GM19397 (cell line): ENCODE results near the gene SELENOV.

ENCODE experiments used
- ATAC-seq: cut with Tn5 transposase; IDR thresholded peaks from one replicate; pipeline ENCODE4 v1.9.1; 2021; ENCODE audit warnings: mild to moderate bottlenecking, moderate library complexity; ENCODE audit not compliant: unreplicated experiment

The SELENOV gene

DNA sequence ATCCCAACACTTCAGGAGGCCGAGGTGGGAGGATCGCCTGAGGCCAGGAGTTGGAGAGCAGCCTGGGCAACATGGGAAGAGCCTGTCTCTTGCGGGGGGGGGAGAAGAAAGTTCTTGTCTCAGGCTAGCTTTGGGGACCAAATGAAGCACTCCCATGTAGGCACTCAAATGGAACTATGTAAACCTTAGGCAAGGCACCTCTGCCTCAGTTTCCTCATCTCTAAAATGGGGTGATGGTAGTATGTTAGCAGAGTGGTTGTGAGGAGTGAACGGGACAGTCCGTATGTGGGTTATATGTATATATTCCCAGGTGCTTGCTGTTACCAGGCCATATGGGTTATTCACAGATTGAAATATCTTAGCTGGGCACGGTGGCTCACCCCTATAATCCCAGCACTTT, 22.7 kb upstream of the SELENOV start:
- no peak for ATAC-seq

DNA sequence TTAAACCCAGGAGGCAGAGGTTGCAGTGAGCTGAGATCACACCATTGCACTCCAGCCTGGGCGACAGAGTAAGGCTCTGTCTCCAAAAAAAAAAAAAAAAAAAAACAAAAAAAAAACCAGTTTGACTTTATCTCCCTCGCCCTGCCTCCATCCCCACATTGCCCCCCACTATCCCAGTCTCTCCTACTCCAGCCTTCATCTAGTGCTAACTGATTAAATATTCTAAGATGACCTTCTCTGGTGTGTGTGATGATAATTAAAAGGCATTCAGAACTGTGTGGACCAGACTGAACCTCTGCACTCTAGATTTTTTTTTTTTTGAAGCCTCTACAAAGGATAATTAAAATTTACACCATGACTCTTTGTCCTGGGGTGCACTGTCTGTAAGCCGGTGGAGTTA, 22.2 kb upstream of the SELENOV start:
- no peak for ATAC-seq

DNA sequence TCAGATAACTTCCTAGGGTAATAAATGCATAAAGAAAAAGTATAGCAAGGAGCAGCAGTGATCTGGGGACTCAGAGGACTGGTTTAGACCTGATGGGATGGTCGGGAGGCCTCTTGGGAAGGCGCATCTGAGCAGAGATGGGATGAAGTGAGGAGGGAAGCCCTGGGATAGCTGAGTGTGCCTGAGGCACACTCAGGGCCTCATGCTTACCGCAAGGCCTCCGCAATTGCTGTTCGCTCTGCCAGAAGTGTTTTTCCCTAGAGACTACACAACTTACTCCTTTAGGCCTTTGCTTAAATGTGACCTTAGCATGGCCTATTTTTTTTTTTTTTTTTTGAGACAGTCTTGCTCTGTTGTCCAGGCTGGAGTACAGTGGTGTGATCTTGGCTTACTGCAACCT, 20.3 kb upstream of the SELENOV start:
- no peak for ATAC-seq

DNA sequence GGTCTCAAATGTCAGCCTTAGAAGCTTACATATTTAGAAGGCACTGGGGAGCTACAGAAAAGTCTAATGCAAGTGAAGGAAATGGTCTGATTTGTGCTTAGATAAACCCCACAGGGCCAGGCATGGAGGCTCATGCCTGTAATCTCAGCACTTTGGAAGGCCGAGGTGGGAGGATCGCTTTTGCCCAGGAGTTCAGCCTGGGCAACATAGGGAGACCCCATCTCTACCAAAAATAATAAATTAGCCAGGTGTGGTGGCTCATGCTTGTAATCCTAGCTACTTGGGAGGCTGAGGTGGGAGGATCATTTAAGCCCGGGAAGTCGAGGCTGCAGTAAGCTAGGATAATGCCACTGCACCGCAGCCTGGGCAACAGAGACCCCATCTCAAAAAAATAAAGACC, 18.9 kb upstream of the SELENOV start:
- no peak for ATAC-seq

DNA sequence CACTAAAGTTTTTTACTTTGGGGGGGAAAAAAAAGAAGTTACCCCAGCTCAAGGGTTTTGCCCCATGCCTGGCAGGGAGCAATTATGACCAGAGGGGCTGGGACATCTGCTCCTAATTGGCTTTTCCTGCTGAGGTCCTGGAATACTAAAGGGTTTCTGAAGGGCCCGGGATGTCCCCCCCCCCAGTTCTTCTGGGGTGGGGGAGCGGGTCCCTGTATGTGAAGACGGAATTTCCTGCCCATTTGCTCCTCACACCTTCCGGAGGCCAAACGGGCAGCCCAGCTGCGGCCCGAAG, 17.3 kb upstream of the SELENOV start:
- no peak for ATAC-seq

DNA sequence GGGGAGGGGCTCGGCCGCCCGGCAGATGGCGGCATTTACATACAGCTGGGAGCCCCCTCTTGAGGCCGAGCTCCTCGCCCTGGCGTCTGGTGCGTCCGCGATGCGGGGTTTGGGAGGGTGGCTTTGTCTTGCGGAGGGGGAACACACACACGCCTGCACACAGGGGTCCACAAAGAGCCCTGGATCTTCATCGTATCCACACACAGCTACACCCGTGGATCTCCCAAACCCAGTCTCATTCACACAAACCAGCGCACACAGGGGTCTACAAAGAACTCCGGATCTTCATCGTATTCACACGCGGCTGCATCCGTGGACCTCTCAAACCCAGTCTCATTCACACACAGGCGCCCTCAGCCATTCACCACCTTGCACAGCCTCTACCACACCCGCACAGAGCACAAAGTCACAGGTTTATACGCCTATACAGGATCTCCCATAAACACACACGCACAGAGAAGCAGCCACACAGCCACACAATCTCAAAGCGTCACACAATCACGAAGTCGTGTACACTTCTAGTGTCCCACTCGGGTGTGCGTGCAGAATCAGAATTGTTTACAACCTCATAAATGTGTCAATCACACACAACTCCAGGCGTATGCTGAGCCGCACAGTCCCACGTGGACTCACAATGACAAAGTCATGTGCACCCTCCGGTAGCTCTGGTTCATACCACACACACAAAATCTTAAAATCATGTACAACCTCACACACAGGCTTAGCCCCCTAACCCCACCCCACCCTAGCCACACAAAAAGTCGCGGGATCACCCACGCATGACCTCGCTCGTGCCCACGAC, 16.7 kb upstream of the SELENOV start:
- ATAC-seq, result no peak

DNA sequence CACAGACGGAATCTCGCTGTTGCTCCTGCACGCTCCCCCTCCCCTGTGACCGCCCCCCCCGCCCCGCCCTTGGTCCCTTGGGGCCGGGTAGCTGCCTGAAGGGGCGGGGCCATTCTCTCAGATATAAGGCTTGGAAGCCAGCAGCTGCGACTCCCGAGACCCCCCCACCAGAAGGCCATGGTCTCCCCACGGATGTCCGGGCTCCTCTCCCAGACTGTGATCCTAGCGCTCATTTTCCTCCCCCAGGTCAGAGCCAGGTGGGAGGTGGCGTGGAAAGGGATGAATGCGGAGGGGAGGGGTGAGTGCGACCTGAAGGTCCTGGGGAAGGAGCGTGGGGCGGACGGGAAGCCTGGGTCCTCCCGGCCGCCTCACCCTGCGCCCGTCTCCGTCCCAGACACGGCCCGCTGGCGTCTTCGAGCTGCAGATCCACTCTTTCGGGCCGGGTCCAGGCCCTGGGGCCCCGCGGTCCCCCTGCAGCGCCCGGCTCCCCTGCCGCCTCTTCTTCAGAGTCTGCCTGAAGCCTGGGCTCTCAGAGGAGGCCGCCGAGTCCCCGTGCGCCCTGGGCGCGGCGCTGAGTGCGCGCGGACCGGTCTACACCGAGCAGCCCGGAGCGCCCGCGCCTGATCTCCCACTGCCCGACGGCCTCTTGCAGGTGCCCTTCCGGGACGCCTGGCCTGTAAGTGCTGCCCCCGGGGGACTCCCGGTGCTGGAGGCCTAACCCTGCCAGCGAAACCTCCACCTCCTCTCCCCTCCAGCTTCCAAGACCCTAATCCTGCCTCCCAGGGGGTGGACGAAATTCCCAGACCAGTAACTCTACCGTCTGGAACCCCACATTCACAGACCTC, 15.9 kb upstream of the SELENOV start, which contains the start of gene DLL3:
Gene DLL3, plus strand, starts transcription at position 150 of the 845 bp plus-strand sequence. Its CDS starts 28 bp downstream, at position 178.
- ATAC-seq, result no peak

DNA sequence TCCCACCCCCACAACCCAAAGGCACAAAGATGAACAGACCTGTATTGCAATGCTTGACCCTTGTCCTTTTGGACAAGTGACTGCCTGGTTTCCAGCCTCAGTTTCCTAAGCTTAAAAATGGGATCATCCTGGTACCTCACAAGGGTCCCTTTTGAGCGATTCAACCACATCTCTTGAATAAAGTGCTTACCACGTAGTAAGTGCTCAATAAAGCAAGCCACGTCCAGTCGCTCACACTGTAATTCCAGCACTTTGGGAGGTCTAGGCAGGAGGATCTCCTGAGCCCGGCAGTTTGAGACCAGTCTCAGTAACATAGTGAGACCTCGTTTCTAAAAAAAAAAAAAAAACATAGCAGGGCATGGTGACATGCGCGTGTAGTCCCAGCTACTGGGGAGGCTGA, 15.0 kb upstream of the SELENOV start:
- no peak for ATAC-seq

DNA sequence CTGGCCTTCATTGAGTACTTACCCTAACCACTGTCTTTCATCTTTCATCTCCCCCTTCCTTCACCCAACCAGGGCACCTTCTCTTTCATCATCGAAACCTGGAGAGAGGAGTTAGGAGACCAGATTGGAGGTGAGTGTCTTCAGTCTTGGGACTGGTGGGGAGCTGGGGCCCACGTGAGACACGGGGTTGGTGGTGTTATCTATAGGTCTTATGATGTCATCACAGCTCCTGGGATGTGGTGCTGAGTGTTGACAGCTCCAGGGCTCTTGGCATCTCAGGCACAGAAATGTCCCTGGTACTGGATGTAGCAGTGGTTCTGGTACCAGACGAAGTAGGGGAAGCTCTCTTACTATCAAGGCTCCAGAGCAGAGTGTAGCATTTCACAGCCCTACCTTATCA, 14.4 kb upstream of the SELENOV start:
- no peak for ATAC-seq

DNA sequence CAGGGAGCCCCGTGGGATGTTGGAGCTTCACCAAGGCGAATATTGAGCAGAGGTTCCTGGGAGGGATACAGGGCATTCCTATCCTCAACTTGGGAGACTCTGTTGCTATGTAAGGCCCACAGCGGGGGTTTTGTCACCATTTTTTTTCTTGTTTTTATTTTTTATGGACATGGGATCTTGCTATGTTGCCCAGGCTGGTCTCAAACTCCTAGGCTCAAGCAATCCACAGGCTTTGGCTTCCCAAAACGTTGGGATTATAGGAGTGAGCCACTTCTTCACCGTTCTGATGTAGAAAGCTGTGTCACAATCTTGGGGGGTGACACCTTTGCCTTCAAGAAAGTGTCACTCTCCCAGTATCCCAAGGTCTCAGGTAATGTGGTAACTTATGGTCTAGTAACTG, 13.6 kb upstream of the SELENOV start:
- no peak for ATAC-seq

DNA sequence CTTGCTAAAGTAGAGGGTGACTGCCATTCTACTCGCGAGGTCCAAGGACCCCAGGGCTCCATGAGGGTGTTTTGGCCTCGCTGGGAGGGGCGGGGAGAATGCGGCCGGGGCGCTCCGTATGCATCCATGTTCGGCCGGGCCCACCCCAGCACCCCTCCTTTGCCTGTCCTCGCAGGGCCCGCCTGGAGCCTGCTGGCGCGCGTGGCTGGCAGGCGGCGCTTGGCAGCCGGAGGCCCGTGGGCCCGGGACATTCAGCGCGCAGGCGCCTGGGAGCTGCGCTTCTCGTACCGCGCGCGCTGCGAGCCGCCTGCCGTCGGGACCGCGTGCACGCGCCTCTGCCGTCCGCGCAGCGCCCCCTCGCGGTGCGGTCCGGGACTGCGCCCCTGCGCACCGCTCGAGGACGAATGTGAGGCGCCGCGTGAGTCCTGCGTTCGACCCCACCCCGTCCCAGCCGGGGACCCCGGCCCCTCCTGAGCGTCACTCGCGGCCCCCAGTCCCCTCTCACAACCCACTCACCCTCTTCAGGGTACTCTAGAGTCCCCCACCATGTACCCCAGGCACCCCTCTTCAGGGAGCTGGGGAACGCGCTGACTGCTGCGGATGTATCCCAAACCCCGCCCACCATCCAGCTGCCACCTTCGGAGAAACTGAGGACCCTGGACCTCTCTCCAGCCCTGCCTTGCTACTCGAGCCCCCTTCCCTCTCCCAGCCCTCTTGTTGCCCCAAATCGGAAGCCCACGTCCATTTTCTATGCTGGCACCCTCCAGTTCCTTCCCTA, 12.1 kb upstream of the SELENOV start:
- no peak for ATAC-seq

DNA sequence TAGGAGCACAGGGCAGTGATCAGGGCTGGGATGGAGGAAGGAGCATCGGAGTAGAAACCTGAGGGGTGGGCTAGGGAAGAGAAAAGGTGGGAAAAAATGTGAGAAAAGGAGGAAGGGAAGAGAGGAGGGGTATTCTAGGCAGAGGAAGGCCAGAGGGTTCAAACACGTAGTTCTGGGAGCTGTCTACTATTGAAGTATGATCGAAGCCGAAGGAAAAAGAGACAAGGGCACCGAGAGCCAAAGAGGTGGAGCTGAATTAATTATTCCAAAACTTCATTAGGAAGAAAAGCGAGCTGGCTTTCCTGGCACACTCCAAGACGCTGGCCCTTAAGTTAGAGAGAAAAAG, 8.4 kb upstream of the SELENOV start:
- no peak for ATAC-seq

DNA sequence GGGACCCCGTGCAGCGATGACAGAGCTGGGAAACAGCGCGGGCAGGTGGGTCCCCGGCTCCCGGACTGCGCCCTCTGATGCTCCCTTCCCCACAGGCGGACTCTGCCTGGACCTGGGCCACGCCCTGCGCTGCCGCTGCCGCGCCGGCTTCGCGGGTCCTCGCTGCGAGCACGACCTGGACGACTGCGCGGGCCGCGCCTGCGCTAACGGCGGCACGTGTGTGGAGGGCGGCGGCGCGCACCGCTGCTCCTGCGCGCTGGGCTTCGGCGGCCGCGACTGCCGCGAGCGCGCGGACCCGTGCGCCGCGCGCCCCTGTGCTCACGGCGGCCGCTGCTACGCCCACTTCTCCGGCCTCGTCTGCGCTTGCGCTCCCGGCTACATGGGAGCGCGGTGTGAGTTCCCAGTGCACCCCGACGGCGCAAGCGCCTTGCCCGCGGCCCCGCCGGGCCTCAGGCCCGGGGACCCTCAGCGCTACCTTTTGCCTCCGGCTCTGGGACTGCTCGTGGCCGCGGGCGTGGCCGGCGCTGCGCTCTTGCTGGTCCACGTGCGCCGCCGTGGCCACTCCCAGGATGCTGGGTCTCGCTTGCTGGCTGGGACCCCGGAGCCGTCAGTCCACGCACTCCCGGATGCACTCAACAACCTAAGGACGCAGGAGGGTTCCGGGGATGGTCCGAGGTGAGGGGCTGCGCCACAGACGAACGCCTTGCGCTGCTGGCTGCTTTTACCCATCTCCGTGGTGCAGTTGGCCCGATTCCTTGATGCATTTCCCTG, 7.8 kb upstream of the SELENOV start:
- peak; percentile 57 for ATAC-seq

DNA sequence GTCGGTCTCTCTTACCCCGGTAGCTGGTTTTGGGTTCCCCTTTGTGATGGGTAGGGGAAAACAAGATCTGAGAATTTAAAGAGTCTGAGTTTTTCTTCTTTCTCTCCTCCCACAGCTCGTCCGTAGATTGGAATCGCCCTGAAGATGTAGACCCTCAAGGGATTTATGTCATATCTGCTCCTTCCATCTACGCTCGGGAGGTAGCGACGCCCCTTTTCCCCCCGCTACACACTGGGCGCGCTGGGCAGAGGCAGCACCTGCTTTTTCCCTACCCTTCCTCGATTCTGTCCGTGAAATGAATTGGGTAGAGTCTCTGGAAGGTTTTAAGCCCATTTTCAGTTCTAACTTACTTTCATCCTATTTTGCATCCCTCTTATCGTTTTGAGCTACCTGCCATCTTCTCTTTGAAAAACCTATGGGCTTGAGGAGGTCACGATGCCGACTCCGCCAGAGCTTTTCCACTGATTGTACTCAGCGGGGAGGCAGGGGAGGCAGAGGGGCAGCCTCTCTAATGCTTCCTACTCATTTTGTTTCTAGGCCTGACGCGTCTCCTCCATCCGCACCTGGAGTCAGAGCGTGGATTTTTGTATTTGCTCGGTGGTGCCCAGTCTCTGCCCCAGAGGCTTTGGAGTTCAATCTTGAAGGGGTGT, 7.1 kb upstream of the SELENOV start:
- ATAC-seq, result no peak

DNA sequence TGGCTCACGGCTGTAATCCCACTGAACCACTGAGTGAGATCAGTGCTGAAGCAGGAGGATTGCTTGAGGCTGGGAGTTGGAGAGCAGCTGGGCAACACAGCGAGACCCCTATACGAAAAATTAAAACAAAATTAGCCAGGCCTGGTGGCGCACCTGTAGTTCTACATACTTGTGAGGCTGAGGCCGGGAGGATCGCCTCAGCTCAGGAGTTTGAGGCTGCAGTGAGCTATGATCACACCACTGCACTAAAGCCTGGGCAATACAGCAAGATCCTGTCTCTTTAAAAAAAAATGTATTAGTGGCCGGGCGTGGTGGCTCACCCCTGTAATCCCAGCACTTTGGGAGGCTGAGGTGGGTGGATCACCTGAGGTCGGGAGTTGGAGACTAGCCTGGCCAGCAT, 6.3 kb upstream of the SELENOV start:
- no peak for ATAC-seq

DNA sequence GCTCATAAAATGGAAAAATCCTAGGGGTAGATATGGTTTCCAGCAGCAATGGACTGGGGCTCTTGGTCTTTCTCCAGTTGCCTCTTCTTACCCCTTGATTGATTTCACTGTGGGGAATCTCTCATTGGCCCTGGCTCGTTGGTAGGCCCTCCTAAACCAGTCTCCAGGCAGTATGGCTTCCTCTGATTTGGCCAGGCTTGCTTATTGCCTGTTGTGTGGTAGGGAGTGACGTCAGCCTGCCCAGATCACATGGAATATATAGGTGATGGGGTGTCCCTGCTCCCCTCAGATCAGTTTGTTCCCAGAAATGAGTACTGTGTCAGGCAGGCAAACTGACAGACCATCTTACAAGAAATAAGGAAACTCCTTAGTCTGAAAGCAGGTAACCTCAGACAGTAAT, 5.7 kb upstream of the SELENOV start:
- ATAC-seq, result no peak

DNA sequence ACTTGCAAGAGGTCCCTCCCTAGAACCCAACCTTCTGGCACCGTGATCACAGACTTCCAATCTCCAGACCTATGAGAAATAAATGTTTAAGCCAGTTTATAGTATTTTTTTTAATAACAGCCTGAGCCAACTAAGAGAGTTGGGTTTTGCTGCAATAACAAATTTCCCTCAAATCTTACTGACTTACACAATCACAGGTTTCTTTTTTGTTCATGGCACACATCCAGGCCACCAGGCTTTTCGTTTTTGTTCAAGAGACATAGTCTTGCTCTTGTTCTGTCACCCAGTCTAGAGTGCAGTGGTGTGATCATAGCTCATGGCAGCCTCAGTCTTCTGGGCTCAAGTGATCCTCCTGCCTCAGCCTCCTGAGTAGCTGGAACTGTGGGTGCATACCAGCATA, 2.0 kb upstream of the SELENOV start:
- ATAC-seq, result no peak

DNA sequence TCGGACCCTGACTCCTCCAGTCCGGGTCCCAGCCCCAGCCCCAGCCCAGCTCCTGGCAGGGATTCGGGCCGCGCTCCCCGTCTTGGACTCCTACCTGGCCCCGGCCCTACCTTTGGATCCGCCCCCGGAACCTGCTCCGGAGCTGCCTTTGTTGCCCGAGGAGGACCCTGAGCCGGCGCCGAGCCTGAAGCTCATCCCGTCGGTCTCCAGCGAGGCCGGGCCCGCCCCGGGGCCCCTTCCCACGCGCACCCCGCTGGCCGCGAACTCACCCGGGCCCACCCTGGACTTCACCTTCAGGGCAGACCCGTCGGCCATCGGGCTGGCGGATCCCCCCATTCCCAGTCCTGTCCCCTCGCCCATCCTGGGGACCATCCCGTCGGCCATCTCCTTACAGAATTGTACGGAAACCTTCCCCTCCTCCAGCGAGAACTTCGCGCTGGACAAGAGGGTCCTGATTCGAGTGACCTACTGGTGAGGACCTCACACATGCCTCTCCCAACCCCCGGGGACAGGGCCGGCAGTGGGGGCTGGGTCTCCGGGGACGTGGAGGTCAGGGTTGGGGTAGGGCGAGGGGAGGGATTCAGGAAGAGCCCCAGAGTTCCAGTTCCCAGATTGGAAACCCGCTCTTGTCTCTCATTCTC, 732 bp downstream of the SELENOV start:
- no peak for ATAC-seq

DNA sequence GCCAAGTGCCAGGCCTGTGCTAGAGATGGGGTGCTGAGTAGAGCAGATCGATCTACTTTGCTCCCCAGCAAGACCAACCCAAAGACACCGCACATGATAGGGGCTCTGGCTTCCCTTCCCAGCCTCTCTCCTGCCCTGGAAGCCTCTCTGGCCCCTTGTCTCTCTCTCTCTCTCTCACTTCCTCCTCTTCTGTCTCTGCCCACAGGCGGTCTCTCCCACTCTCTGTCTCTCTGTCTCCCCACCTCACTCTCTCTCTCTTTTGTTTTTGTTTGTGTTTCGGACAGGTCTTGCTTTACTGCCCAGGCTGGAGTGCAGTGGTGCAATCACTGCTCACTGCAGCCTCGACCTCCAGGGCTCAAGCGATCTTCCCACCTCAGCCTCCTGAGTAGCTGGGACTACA, 1.3 kb downstream of the SELENOV start:
- ATAC-seq, result no peak

DNA sequence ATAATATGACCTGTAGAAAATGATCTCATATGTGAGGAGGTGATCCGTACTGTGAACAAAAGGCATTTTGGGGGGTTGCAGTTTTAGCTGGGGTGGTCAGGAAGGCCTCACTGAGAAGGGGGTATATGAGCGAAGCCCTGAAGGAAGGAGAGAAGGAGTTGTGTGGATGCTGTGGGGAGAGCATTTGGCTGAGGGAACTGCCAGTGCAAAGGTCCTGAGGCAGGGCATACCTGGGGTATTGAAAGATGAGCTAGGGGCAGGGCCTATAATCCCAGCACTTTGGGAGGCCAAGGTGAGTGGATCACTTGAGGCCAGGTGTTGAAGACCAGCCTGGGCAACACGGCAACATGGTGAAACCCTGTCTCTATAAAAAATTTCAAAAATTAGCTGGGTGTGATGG, 2.5 kb downstream of the SELENOV start:
- no peak for ATAC-seq
